GM12878 (cell line): ENCODE measurements around the gene TAF4. TPM values are rescaled to one million over a fixed set of nuclear protein-coding genes. Genes with fewer than 3 reads are reported as not detected.

Experiments
- ATAC-seq: fragments of 200-7000 bp; cut with Tn5 transposase; 3 replicates; pipeline ENCODE4 v1.9.1; 2020; ENCODE audit warnings: mild to moderate bottlenecking, moderate library complexity
- BruUV-seq: library from RNA; stranded (reverse); fragments of 400-500 nt; replicated peaks from 2 replicates; lab custom pipeline; 2021; lab: Mats Ljungman, UMichigan
- CTCF ChIA-PET: fragments of 300-600 bp; sonication (Branson Sonifier 250); formaldehyde crosslinking; extraction: SDS; loops from one replicate; lab custom pipeline; 2021; ENCODE audit warnings: inconsistent platforms; lab: Yijun Ruan, JAX
- POLR2A ChIA-PET: fragments of 350-600 bp; formaldehyde crosslinking; extraction: SDS; loops from one replicate; lab custom pipeline; 2021; ENCODE audit warnings: inconsistent platforms; lab: Charles Lee
- RAD21 ChIA-PET: fragments of 300-600 bp; sonication (Branson Sonifier 250); formaldehyde crosslinking; loops from one replicate; lab custom pipeline; 2023; ENCODE audit warnings: antibody characterized with exemption; ENCODE audit not compliant: unreplicated experiment; lab: Charles Lee
- SMC1A ChIA-PET: fragments of 300-600 bp; sonication (Branson Sonifier 250); formaldehyde crosslinking; loops from one replicate; lab custom pipeline; 2023; ENCODE audit not compliant: unreplicated experiment, uncharacterized antibody; lab: Charles Lee
- DNase-seq: peaks from one replicate; pipeline ENCODE4 v3.0.0-alpha.2; 2011; ENCODE audit warnings: low read depth, low spot score
- FAIRE-seq: peaks from 3 replicates; lab custom pipeline; 2011; peaks lifted over from hg19 to GRCh38; lab: Jason Lieb, UNC
- H2AFZ ChIP-seq: 2 replicates; pipeline ENCODE4 v1.6.0; 2011; ENCODE audit warnings: low read depth, low read length, control low read depth; ENCODE audit not compliant: control insufficient read depth
- H3K27ac ChIP-seq: 2 replicates; pipeline ENCODE4 v1.5.1; 2011; ENCODE audit warnings: control low read depth; ENCODE audit not compliant: control insufficient read depth, insufficient read depth
- H3K27me3 ChIP-seq, 2 experiments: replicated peaks in 1 of 2; 2 replicates each; pipeline versions ENCODE4 v1.6.0 to v1.6.1; 2011; ENCODE audit warnings: low read length in 1 of 2; ENCODE audit not compliant: control insufficient read depth in 2 of 2, insufficient read depth in 2 of 2
- H3K36me3 ChIP-seq, 2 experiments: 2 replicates each; pipeline ENCODE4 v1.5.1; 2011; ENCODE audit warnings: low read length in 1 of 2; ENCODE audit not compliant: control insufficient read depth in 2 of 2, insufficient read depth in 2 of 2
- H3K4me1 ChIP-seq: 2 replicates; pipeline ENCODE4 v1.6.1; 2011; ENCODE audit warnings: mild to moderate bottlenecking, low read length, moderate library complexity, mixed read lengths; ENCODE audit not compliant: control insufficient read depth, insufficient read depth
- H3K4me2 ChIP-seq: 2 replicates; pipeline ENCODE4 v1.6.0; 2011; ENCODE audit warnings: control low read depth; ENCODE audit not compliant: control insufficient read depth, insufficient read depth
- H3K4me3 ChIP-seq: fragments of 200-600 bp; sonication (generic); 2 replicates; pipeline ENCODE4 v1.5.1; 2016
- H3K79me2 ChIP-seq: 2 replicates; pipeline ENCODE4 v1.6.0; 2011; ENCODE audit warnings: low read length; ENCODE audit not compliant: control insufficient read depth, insufficient read depth
- H3K9ac ChIP-seq: 2 replicates; pipeline ENCODE4 v1.8.0; 2011; ENCODE audit warnings: low read length, control low read depth, mixed read lengths; ENCODE audit not compliant: control insufficient read depth, insufficient read depth
- H3K9me3 ChIP-seq: replicated peaks from 3 replicates; pipeline ENCODE4 v1.5.1; 2011; ENCODE audit warnings: mild to moderate bottlenecking, low read length; ENCODE audit not compliant: control insufficient read depth, insufficient read depth
- H4K20me1 ChIP-seq: 2 replicates; pipeline ENCODE4 v1.6.0; 2011; ENCODE audit not compliant: control insufficient read depth, insufficient read depth
- BACH1 ChIP-seq: fragments of 450-650 bp; IDR thresholded peaks from 2 replicates; pipeline ENCODE4 v1.6.1; 2017; ENCODE audit warnings: mild to moderate bottlenecking, borderline replicate concordance
- BCL11A ChIP-seq: IDR thresholded peaks from 2 replicates; pipeline ENCODE4 v1.6.1; 2011; ENCODE audit warnings: low read depth, low read length
- SRF ChIP-seq, 2 experiments: IDR thresholded peaks; 2 replicates each; pipeline ENCODE4 v1.6.1; 2011; ENCODE audit warnings: low read depth in 2 of 2, low read length in 2 of 2, mild to moderate bottlenecking in 1 of 2, moderate library complexity in 1 of 2
- TCF12 ChIP-seq: IDR thresholded peaks from 2 replicates; pipeline ENCODE4 v1.6.1; 2011; ENCODE audit warnings: low read depth, mild to moderate bottlenecking, low read length
- ZNF207 ChIP-seq: fragments of 450-650 bp; IDR thresholded peaks from 2 replicates; pipeline ENCODE4 v1.6.1; 2014; ENCODE audit warnings: antibody characterized with exemption, mild to moderate bottlenecking, borderline replicate concordance
- WGBS: methylation state at CpG from one replicate; pipeline ENCODE4 v1.1.6; 2016; ENCODE audit warnings: low lambda C conversion rate; ENCODE audit not compliant: insufficient replicate concordance, insufficient coverage; ENCODE audit errors: missing lambda C conversion rate; 5-methylcytosine and 5-hydroxymethylcytosine counted together
- in situ Hi-C: fragments of 300-500 bp; cut with MboI; formaldehyde crosslinking; loops from 9 replicates; pipeline ENCODE4 v1.14.3; 2018; ENCODE audit warnings: mixed read lengths
- intact Hi-C: fragments of 100-400 bp; cut with micrococcal nuclease; formaldehyde crosslinking; loops from one replicate; pipeline ENCODE4 v1.14.2; 2022; ENCODE audit not compliant: unreplicated experiment
- polyA plus RNA-seq, 11 experiments: library from polyadenylated mRNA; depleted of rRNA in 4 of 11; unstranded in 6 of 11; stranded (reverse) in 5 of 11; fragments of >200 nt; fragmentation: Nextera tagmentation in 4 of 11; fragmentation: Illumina TruSeq in 1 of 11; extraction: Ambion mirVana in 4 of 11; extraction: Trizol in 1 of 11; gene quantifications; 1 replicate in 1 of 11; 2 replicates in 10 of 11; pipeline versions ENCODE4 v1.2.1 to v1.2.3, GENCODE V29; 2011 to 2016; ENCODE audit warnings: inconsistent platforms in 2 of 11, missing spikeins in 2 of 11, low read depth in 1 of 11
- total RNA-seq, 4 experiments: library from RNA; depleted of rRNA in 3 of 4; stranded (reverse); fragments of >200 nt in 3 of 4; fragmentation: Illumina TruSeq in 1 of 4; extraction: Trizol in 1 of 4; gene quantifications; 2 replicates each; pipeline versions ENCODE4 v1.2.1 to v1.2.3, GENCODE V29; 2013 to 2021
- TF ChIP-seq, protein P1 (sequence below): fragments of 450-650 bp; formaldehyde crosslinking; IDR thresholded peaks from 2 replicates; pipeline ENCODE4 v1.5.0; 2022; ENCODE audit warnings: mild to moderate bottlenecking, missing genetic modification characterization

TAF4 gene
- total and polyA plus RNA-seq, 10 of the 15 experiments (the other 5 are each of a cell fraction or from before 2014, with no cell fraction given) = 0.39 to 16.9 (median 3.4) TPM

DNA sequence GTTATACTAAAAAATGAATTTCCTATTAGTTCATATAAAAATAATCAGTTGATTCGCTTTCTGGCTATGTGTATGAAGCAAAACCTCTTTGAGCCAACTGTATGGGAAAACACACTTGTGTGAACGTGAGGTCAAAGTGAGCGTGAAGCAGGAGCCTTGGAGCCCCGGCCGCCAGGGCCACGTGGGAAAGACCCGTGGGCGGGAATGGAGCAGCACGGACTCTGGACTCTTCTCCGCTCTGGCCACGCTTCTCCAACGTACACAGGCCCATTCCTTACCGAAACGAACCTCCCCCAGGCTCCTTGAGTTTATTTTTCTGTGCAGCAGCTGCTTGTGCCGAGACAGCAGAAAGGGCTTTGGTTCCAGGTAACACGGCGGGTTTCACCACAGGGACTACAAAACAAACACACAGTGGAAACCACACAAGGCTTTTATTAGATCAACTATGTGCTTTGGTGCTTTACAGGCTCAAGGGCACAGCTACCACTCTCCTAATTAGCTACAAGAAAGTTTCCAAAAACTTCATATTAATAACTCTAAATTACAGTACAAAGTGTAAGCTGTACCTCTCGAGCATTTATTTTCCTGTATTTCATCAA is 62.7 kb downstream of the TAF4 start:
- no peaks in the 10 kb centered on the region for H3K9me3 ChIP-seq
- no peaks in the 10 kb centered on the region for H3K4me1 ChIP-seq
- SMC1A ChIA-PET = no interaction called here
- in situ Hi-C loops = loop anchor here (25.0 kb wide), 1 partner anchor 384 kb away; the partner anchor contains the start of gene RPS21
- no peak overlapping the region for H3K4me3 ChIP-seq
- WGBS = 88% methylated on average over 18 of the region's 18 CpGs
- no peaks in the 10 kb centered on the region for H3K79me2 ChIP-seq
- CTCF ChIA-PET = no interaction called here
- no peak overlapping the region for H3K9ac ChIP-seq
- ATAC-seq (no peak), FAIRE-seq (no peak)
- no peak overlapping the region for H3K4me2 ChIP-seq
- TF ChIP-seq BACH1 = no peak
- TF ChIP-seq, protein P1, sequence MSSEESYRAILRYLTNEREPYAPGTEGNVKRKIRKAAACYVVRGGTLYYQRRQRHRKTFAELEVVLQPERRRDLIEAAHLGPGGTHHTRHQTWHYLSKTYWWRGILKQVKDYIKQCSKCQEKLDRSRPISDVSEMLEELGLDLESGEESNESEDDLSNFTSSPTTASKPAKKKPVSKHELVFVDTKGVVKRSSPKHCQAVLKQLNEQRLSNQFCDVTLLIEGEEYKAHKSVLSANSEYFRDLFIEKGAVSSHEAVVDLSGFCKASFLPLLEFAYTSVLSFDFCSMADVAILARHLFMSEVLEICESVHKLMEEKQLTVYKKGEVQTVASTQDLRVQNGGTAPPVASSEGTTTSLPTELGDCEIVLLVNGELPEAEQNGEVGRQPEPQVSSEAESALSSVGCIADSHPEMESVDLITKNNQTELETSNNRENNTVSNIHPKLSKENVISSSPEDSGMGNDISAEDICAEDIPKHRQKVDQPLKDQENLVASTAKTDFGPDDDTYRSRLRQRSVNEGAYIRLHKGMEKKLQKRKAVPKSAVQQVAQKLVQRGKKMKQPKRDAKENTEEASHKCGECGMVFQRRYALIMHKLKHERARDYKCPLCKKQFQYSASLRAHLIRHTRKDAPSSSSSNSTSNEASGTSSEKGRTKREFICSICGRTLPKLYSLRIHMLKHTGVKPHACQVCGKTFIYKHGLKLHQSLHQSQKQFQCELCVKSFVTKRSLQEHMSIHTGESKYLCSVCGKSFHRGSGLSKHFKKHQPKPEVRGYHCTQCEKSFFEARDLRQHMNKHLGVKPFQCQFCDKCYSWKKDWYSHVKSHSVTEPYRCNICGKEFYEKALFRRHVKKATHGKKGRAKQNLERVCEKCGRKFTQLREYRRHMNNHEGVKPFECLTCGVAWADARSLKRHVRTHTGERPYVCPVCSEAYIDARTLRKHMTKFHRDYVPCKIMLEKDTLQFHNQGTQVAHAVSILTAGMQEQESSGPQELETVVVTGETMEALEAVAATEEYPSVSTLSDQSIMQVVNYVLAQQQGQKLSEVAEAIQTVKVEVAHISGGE (CRISPR knock-in tag) = no peak
- no peak for TF ChIP-seq BCL11A
- TF ChIP-seq TCF12 = no peak
- TF ChIP-seq SRF (IDR thresholded peaks at IDR 0.05; ENCODE audit: low read depth in 2 of 2, low read length in 2 of 2) = no peak
- TF ChIP-seq ZNF207 = no peak
- TF ChIP-seq, all 136 proteins: peak for 0
- ChIA-PET POLR2A (no interaction called here), RAD21 (no interaction called here)
- intact Hi-C loops = no loop called here
- no TSS peak for BruUV-seq
- Histone ChIP-seq H3K27me3 (no peaks in the 10 kb centered on the region), H3K36me3 (peaks cover 25 to 28% of the 10 kb centered on the region in 2 experiments; a peak in 3 of 4 replicates), H3K27ac (no peak overlapping the region), H2AFZ (no peak overlapping the region), H4K20me1 (no peaks in the 10 kb centered on the region; the same call in 1 of the 2 replicates)
- DNase-seq = no peak
